IMR-90 (cell line): ENCODE measurements around the gene TMEM117.

Experiments
- CEBPB ChIP-seq: IDR thresholded peaks from 2 replicates; pipeline ENCODE4 v1.6.1; 2012; ENCODE audit warnings: low read depth, low read length, improper control_type of control experiment
- CTCF ChIP-seq: conservative IDR thresholded peaks from 2 replicates; pipeline ENCODE4 v1.5.1; 2012; ENCODE audit warnings: mild to moderate bottlenecking, low read depth, low read length, improper control_type of control experiment
- MXI1 ChIP-seq: IDR thresholded peaks from 2 replicates; pipeline ENCODE4 v1.6.1; 2012; ENCODE audit warnings: low read depth, mild to moderate bottlenecking, low read length, moderate library complexity, borderline replicate concordance
- RAD21 ChIP-seq: IDR thresholded peaks from 2 replicates; pipeline ENCODE4 v1.6.1; 2012; ENCODE audit warnings: low read length, improper control_type of control experiment

GRCh38 chr12:43883748-43884147 is 47.9 kb downstream of the TMEM117 start:
- no peak for TF ChIP-seq CTCF
- no peak for TF ChIP-seq MXI1
- TF ChIP-seq CEBPB: no peak
- no peak for TF ChIP-seq RAD21
